ENCODE data around the gene WWOX. TPM values are rescaled to one million over a fixed set of nuclear protein-coding genes. Genes with fewer than 3 reads are reported as not detected.

The WWOX gene
- total RNA-seq, 2 donors from 2014 or later = 12.6 to 17.2 TPM

- no peak for ATAC-seq
- no peaks in the 10 kb centered on the region for H3K9me3 Mint-ChIP-seq
These were observed 594.0 kb downstream of the WWOX start for GRCh38 chr16:78693496-78693895.

GRCh38 chr16:78694414-78694813, 595.0 kb downstream of the WWOX start:
- ATAC-seq (no peak), DNase-seq (ENCODE audit: low spot score in 2 of 2) (no peak)
- no peaks in the 10 kb centered on the region for H3K36me3 Mint-ChIP-seq
- no peaks in the 10 kb centered on the region for H3K9me3 Mint-ChIP-seq
- no peak overlapping the region for H3K27ac Mint-ChIP-seq

More at GRCh38 chr16:78693496-78693895, 594.0 kb downstream of the WWOX start:
- H3K36me3 Mint-ChIP-seq = no peaks in the 10 kb centered on the region
- no peak for DNase-seq (ENCODE audit: low spot score in 2 of 2)
- no peak overlapping the region for H3K27ac Mint-ChIP-seq

- H3K27ac Mint-ChIP-seq = no peak overlapping the region
- no peaks in the 10 kb centered on the region for H3K36me3 Mint-ChIP-seq
- no peaks in the 10 kb centered on the region for H3K9me3 Mint-ChIP-seq
- ATAC-seq = no peak
- DNase-seq (ENCODE audit: low spot score in 2 of 2) = no peak
These were observed 595.9 kb downstream of the WWOX start for GRCh38 chr16:78695391-78695790.

- no peak for ATAC-seq
- DNase-seq (ENCODE audit: low spot score in 2 of 2) = no peak
- Mint-ChIP-seq H3K36me3 (no peaks in the 10 kb centered on the region), H3K27ac (no peak overlapping the region), H3K9me3 (no peaks in the 10 kb centered on the region)
These were observed 597.3 kb downstream of the WWOX start for GRCh38 chr16:78696797-78697196.

- ATAC-seq (no peak), DNase-seq (ENCODE audit: low spot score in 2 of 2) (no peak)
- Mint-ChIP-seq H3K9me3 (no peaks in the 10 kb centered on the region), H3K27ac (no peak overlapping the region), H3K36me3 (no peaks in the 10 kb centered on the region)
These were observed 598.0 kb downstream of the WWOX start for GRCh38 chr16:78697426-78697825.

GRCh38 chr16:78703936-78704335, 604.5 kb downstream of the WWOX start:
- peaks cover 0 to 2% of the 10 kb centered on the region in 2 donors for H3K9me3 Mint-ChIP-seq
- H3K27ac Mint-ChIP-seq = no peak overlapping the region
- peaks cover 0 to 6% of the 10 kb centered on the region in 2 donors for H3K36me3 Mint-ChIP-seq
- DNase-seq (ENCODE audit: low spot score in 2 of 2) (no peak), ATAC-seq (no peak)

- ATAC-seq (no peak), DNase-seq (ENCODE audit: low spot score in 2 of 2) (no peak)
- Mint-ChIP-seq H3K27ac (no peak overlapping the region), H3K9me3 (peaks cover 0 to 2% of the 10 kb centered on the region in 2 donors), H3K36me3 (peaks cover 0 to 6% of the 10 kb centered on the region in 2 donors)
These were observed 605.0 kb downstream of the WWOX start for GRCh38 chr16:78704416-78704815.

- ATAC-seq = peak; percentile 78 to 100
- Mint-ChIP-seq H3K9me3 (peaks cover 0 to 2% of the 10 kb centered on the region in 2 donors), H3K27ac (no peak overlapping the region), H3K36me3 (peaks cover 0 to 6% of the 10 kb centered on the region in 2 donors)
- DNase-seq (ENCODE audit: low spot score in 2 of 2) = peak in 1 of 2 donors; percentile 3
These were observed 606.2 kb downstream of the WWOX start for GRCh38 chr16:78705694-78706093.

GRCh38 chr16:78706637-78707036, 607.2 kb downstream of the WWOX start:
- ATAC-seq = no peak
- DNase-seq (ENCODE audit: low spot score in 2 of 2) = no peak
- Mint-ChIP-seq H3K9me3 (peaks cover 0 to 2% of the 10 kb centered on the region in 2 donors), H3K27ac (peak overlapping the region in 1 of 2 donors; percentile 77), H3K36me3 (peaks cover 0 to 6% of the 10 kb centered on the region in 2 donors)

- Mint-ChIP-seq H3K36me3 (peaks cover 0 to 6% of the 10 kb centered on the region in 2 donors), H3K27ac (peak overlapping the region in 1 of 2 donors; percentile 29), H3K9me3 (peaks cover 0 to 2% of the 10 kb centered on the region in 2 donors)
- DNase-seq (ENCODE audit: low spot score in 2 of 2) (no peak), ATAC-seq (no peak)
These were observed 609.9 kb downstream of the WWOX start for GRCh38 chr16:78709137-78709884.

- Mint-ChIP-seq H3K9me3 (no peaks in the 10 kb centered on the region), H3K36me3 (no peaks in the 10 kb centered on the region)
- no peak for DNase-seq (ENCODE audit: low spot score in 2 of 2)
These were observed 615.7 kb downstream of the WWOX start for GRCh38 chr16:78715106-78715505.

GRCh38 chr16:78715673-78716072, 616.2 kb downstream of the WWOX start:
- DNase-seq (ENCODE audit: low spot score in 2 of 2) (no peak), ATAC-seq (no peak)
- H3K36me3 Mint-ChIP-seq = no peaks in the 10 kb centered on the region
- no peak overlapping the region for H3K27ac Mint-ChIP-seq
- H3K9me3 Mint-ChIP-seq = no peaks in the 10 kb centered on the region

More at GRCh38 chr16:78715106-78715505, 615.7 kb downstream of the WWOX start:
- no peak for ATAC-seq
- H3K27ac Mint-ChIP-seq = no peak overlapping the region

- no peaks in the 10 kb centered on the region for H3K9me3 Mint-ChIP-seq
- DNase-seq (ENCODE audit: low spot score in 2 of 2) (no peak), ATAC-seq (no peak)
- no peaks in the 10 kb centered on the region for H3K36me3 Mint-ChIP-seq
- H3K27ac Mint-ChIP-seq = no peak overlapping the region
These were observed 618.7 kb downstream of the WWOX start for GRCh38 chr16:78718141-78718540.

- no peaks in the 10 kb centered on the region for H3K36me3 Mint-ChIP-seq
- DNase-seq (ENCODE audit: low spot score in 2 of 2) (no peak), ATAC-seq (no peak)
- no peaks in the 10 kb centered on the region for H3K9me3 Mint-ChIP-seq
- no peak overlapping the region for H3K27ac Mint-ChIP-seq
These were observed 621.0 kb downstream of the WWOX start for GRCh38 chr16:78720416-78720815.

- H3K36me3 Mint-ChIP-seq = no peaks in the 10 kb centered on the region
- DNase-seq (ENCODE audit: low spot score in 2 of 2) = no peak
- ATAC-seq = no peak
- H3K9me3 Mint-ChIP-seq = peaks cover 0 to 8% of the 10 kb centered on the region in 2 donors
- H3K27ac Mint-ChIP-seq = no peak overlapping the region
These were observed 628.1 kb downstream of the WWOX start for GRCh38 chr16:78727536-78727935.

GRCh38 chr16:78729687-78730086, 630.2 kb downstream of the WWOX start:
- ATAC-seq = no peak
- peaks cover 0 to 8% of the 10 kb centered on the region in 2 donors for H3K9me3 Mint-ChIP-seq
- H3K36me3 Mint-ChIP-seq = no peaks in the 10 kb centered on the region
- no peak for DNase-seq (ENCODE audit: low spot score in 2 of 2)
- no peak overlapping the region for H3K27ac Mint-ChIP-seq

- Mint-ChIP-seq H3K9me3 (no peaks in the 10 kb centered on the region), H3K27ac (no peak overlapping the region), H3K36me3 (no peaks in the 10 kb centered on the region)
- ATAC-seq (no peak), DNase-seq (ENCODE audit: low spot score in 2 of 2) (no peak)
These were observed 632.3 kb downstream of the WWOX start for GRCh38 chr16:78731785-78732184.

GRCh38 chr16:78732696-78733095, 633.2 kb downstream of the WWOX start:
- Mint-ChIP-seq H3K36me3 (no peaks in the 10 kb centered on the region), H3K27ac (no peak overlapping the region), H3K9me3 (no peaks in the 10 kb centered on the region)
- ATAC-seq = no peak
- DNase-seq (ENCODE audit: low spot score in 2 of 2) = no peak
